GM12878 (cell line): Measurements from ENCODE around the gene ACP4. TPM values are rescaled to one million over a fixed set of nuclear protein-coding genes. Genes with fewer than 3 reads are reported as not detected.

Source experiments
- ATAC-seq: fragments of 200-7000 bp; cut with Tn5 transposase; 3 replicates; pipeline ENCODE4 v1.9.1; 2020; ENCODE audit warnings: mild to moderate bottlenecking, moderate library complexity
- BruUV-seq: library from RNA; stranded (reverse); fragments of 400-500 nt; replicated peaks from 2 replicates; lab custom pipeline; 2021; lab: Mats Ljungman, UMichigan
- CTCF ChIA-PET: fragments of 300-600 bp; sonication (Branson Sonifier 250); formaldehyde crosslinking; extraction: SDS; loops from one replicate; lab custom pipeline; 2021; ENCODE audit warnings: inconsistent platforms; lab: Yijun Ruan, JAX
- POLR2A ChIA-PET: fragments of 350-600 bp; formaldehyde crosslinking; extraction: SDS; loops from one replicate; lab custom pipeline; 2021; ENCODE audit warnings: inconsistent platforms; lab: Charles Lee
- RAD21 ChIA-PET: fragments of 300-600 bp; sonication (Branson Sonifier 250); formaldehyde crosslinking; loops from one replicate; lab custom pipeline; 2023; ENCODE audit warnings: antibody characterized with exemption; ENCODE audit not compliant: unreplicated experiment; lab: Charles Lee
- SMC1A ChIA-PET: fragments of 300-600 bp; sonication (Branson Sonifier 250); formaldehyde crosslinking; loops from one replicate; lab custom pipeline; 2023; ENCODE audit not compliant: unreplicated experiment, uncharacterized antibody; lab: Charles Lee
- DNase-seq: peaks from one replicate; pipeline ENCODE4 v3.0.0-alpha.2; 2011; ENCODE audit warnings: low read depth, low spot score
- FAIRE-seq: peaks from 3 replicates; lab custom pipeline; 2011; peaks lifted over from hg19 to GRCh38; lab: Jason Lieb, UNC
- H2AFZ ChIP-seq: 2 replicates; pipeline ENCODE4 v1.6.0; 2011; ENCODE audit warnings: low read depth, low read length, control low read depth; ENCODE audit not compliant: control insufficient read depth
- H3K27ac ChIP-seq: 2 replicates; pipeline ENCODE4 v1.5.1; 2011; ENCODE audit warnings: control low read depth; ENCODE audit not compliant: control insufficient read depth, insufficient read depth
- H3K27me3 ChIP-seq, 2 experiments: replicated peaks in 1 of 2; 2 replicates each; pipeline versions ENCODE4 v1.6.0 to v1.6.1; 2011; ENCODE audit warnings: low read length in 1 of 2; ENCODE audit not compliant: control insufficient read depth in 2 of 2, insufficient read depth in 2 of 2
- H3K36me3 ChIP-seq, 2 experiments: 2 replicates each; pipeline ENCODE4 v1.5.1; 2011; ENCODE audit warnings: low read length in 1 of 2; ENCODE audit not compliant: control insufficient read depth in 2 of 2, insufficient read depth in 2 of 2
- H3K4me1 ChIP-seq: 2 replicates; pipeline ENCODE4 v1.6.1; 2011; ENCODE audit warnings: mild to moderate bottlenecking, low read length, moderate library complexity, mixed read lengths; ENCODE audit not compliant: control insufficient read depth, insufficient read depth
- H3K4me2 ChIP-seq: 2 replicates; pipeline ENCODE4 v1.6.0; 2011; ENCODE audit warnings: control low read depth; ENCODE audit not compliant: control insufficient read depth, insufficient read depth
- H3K4me3 ChIP-seq: fragments of 200-600 bp; sonication (generic); 2 replicates; pipeline ENCODE4 v1.5.1; 2016
- H3K79me2 ChIP-seq: 2 replicates; pipeline ENCODE4 v1.6.0; 2011; ENCODE audit warnings: low read length; ENCODE audit not compliant: control insufficient read depth, insufficient read depth
- H3K9ac ChIP-seq: 2 replicates; pipeline ENCODE4 v1.8.0; 2011; ENCODE audit warnings: low read length, control low read depth, mixed read lengths; ENCODE audit not compliant: control insufficient read depth, insufficient read depth
- H3K9me3 ChIP-seq: replicated peaks from 3 replicates; pipeline ENCODE4 v1.5.1; 2011; ENCODE audit warnings: mild to moderate bottlenecking, low read length; ENCODE audit not compliant: control insufficient read depth, insufficient read depth
- H4K20me1 ChIP-seq: 2 replicates; pipeline ENCODE4 v1.6.0; 2011; ENCODE audit not compliant: control insufficient read depth, insufficient read depth
- BCL11A ChIP-seq: IDR thresholded peaks from 2 replicates; pipeline ENCODE4 v1.6.1; 2011; ENCODE audit warnings: low read depth, low read length
- CHD4 ChIP-seq: fragments of 200-600 bp; sonication (generic); IDR thresholded peaks from 2 replicates; pipeline ENCODE4 v1.6.1; 2016; ENCODE audit warnings: mild to moderate bottlenecking
- CREM ChIP-seq: IDR thresholded peaks from 2 replicates; pipeline ENCODE4 v1.6.1; 2014; ENCODE audit warnings: antibody characterized with exemption, low read depth
- GABPA ChIP-seq: IDR thresholded peaks from 2 replicates; pipeline ENCODE4 v1.6.1; 2014; ENCODE audit warnings: antibody characterized with exemption, low read depth, mild to moderate bottlenecking, inconsistent platforms
- HCFC1 ChIP-seq: fragments of 150-350 bp; IDR thresholded peaks from 2 replicates; pipeline ENCODE4 v1.6.1; 2014; ENCODE audit warnings: low read length
- KAT2A ChIP-seq: conservative IDR thresholded peaks from 2 replicates; pipeline ENCODE4 v1.6.1; 2011; ENCODE audit warnings: low read depth, low read length; ENCODE audit not compliant: control insufficient read depth
- POLR2A ChIP-seq: IDR thresholded peaks from 2 replicates; pipeline ENCODE4 v1.6.1; 2011; ENCODE audit warnings: low read depth, mild to moderate bottlenecking, low read length
- PRDM15 ChIP-seq: fragments of 450-650 bp; formaldehyde crosslinking; IDR thresholded peaks from 2 replicates; pipeline ENCODE4 v1.4.0; 2020; ENCODE audit warnings: mild to moderate bottlenecking, moderate library complexity
- RB1 ChIP-seq: fragments of 450-650 bp; formaldehyde crosslinking; IDR thresholded peaks from 2 replicates; pipeline ENCODE4 v1.6.1; 2017; ENCODE audit warnings: mild to moderate bottlenecking, borderline replicate concordance
- RUNX3 ChIP-seq: IDR thresholded peaks from 2 replicates; pipeline ENCODE4 v1.6.1; 2012; ENCODE audit warnings: low read length, inconsistent platforms
- USF1 ChIP-seq: IDR thresholded peaks from 2 replicates; pipeline ENCODE4 v1.6.1; 2011; ENCODE audit warnings: borderline replicate concordance, low read depth, mild to moderate bottlenecking, moderate library complexity, mixed read lengths, low read length; ENCODE audit not compliant: insufficient read depth; ENCODE audit errors: extremely low read length
- YY1 ChIP-seq: IDR thresholded peaks from 2 replicates; pipeline ENCODE4 v1.6.1; 2011; ENCODE audit warnings: low read depth, mild to moderate bottlenecking, low read length
- ZNF24 ChIP-seq: fragments of 450-650 bp; IDR thresholded peaks from 2 replicates; pipeline ENCODE4 v1.6.1; 2017; ENCODE audit warnings: antibody characterized with exemption, mild to moderate bottlenecking
- WGBS: methylation state at CpG from one replicate; pipeline ENCODE4 v1.1.6; 2016; ENCODE audit warnings: low lambda C conversion rate; ENCODE audit not compliant: insufficient replicate concordance, insufficient coverage; ENCODE audit errors: missing lambda C conversion rate; 5-methylcytosine and 5-hydroxymethylcytosine counted together
- in situ Hi-C: fragments of 300-500 bp; cut with MboI; formaldehyde crosslinking; loops from 9 replicates; pipeline ENCODE4 v1.14.3; 2018; ENCODE audit warnings: mixed read lengths
- intact Hi-C: fragments of 100-400 bp; cut with micrococcal nuclease; formaldehyde crosslinking; loops from one replicate; pipeline ENCODE4 v1.14.2; 2022; ENCODE audit not compliant: unreplicated experiment
- polyA plus RNA-seq, 11 experiments: library from polyadenylated mRNA; depleted of rRNA in 4 of 11; unstranded in 6 of 11; stranded (reverse) in 5 of 11; fragments of >200 nt; fragmentation: Nextera tagmentation in 4 of 11; fragmentation: Illumina TruSeq in 1 of 11; extraction: Ambion mirVana in 4 of 11; extraction: Trizol in 1 of 11; gene quantifications; 1 replicate in 1 of 11; 2 replicates in 10 of 11; pipeline versions ENCODE4 v1.2.1 to v1.2.3, GENCODE V29; 2011 to 2016; ENCODE audit warnings: inconsistent platforms in 2 of 11, missing spikeins in 2 of 11, low read depth in 1 of 11
- total RNA-seq, 4 experiments: library from RNA; depleted of rRNA in 3 of 4; stranded (reverse); fragments of >200 nt in 3 of 4; fragmentation: Illumina TruSeq in 1 of 4; extraction: Trizol in 1 of 4; gene quantifications; 2 replicates each; pipeline versions ENCODE4 v1.2.1 to v1.2.3, GENCODE V29; 2013 to 2021

The ACP4 gene
- total and polyA plus RNA-seq, 10 of the 15 experiments (the other 5 are each of a cell fraction or from before 2014, with no cell fraction given): not detected

GRCh38 chr19:50776131-50776530 is 14.1 kb upstream of the ACP4 start:
- ChIA-PET SMC1A (interaction anchor here (0.8 kb wide), 1 partner anchor 237 kb away, joined by 3 read pairs; no protein-coding TSS in a partner anchor), CTCF (interaction anchor here (0.9 to 1.9 kb wide), 2 partner anchors 70 to 145 kb away, joined by 3 to 6 read pairs; no protein-coding TSS in a partner anchor), RAD21 (no interaction called here), POLR2A (no interaction called here)
- H3K27me3 ChIP-seq: peaks cover 4 to 8% of the 10 kb centered on the region in 2 experiments
- 22% methylated on average over 5 of the region's 5 CpGs for WGBS
- H3K4me1 ChIP-seq: no peaks in the 10 kb centered on the region
- DNase-seq (no peak), FAIRE-seq (no peak), ATAC-seq (no peak)
- in situ Hi-C loops: no loop called here
- no peaks in the 10 kb centered on the region for H3K9me3 ChIP-seq
- H3K79me2 ChIP-seq: no peaks in the 10 kb centered on the region
- H2AFZ ChIP-seq: no peak overlapping the region
- no peak overlapping the region for H3K4me3 ChIP-seq
- H3K9ac ChIP-seq: no peak overlapping the region
- TF ChIP-seq GABPA (no peak), YY1 (no peak), HCFC1 (no peak), BCL11A (no peak), CREM (no peak)
- H3K36me3 ChIP-seq: no peaks in the 10 kb centered on the region
- H3K4me2 ChIP-seq: no peak overlapping the region
- intact Hi-C loops: no loop called here
- no TSS peak for BruUV-seq
- H4K20me1 ChIP-seq: no peaks in the 10 kb centered on the region
- no peak overlapping the region for H3K27ac ChIP-seq

- ChIA-PET CTCF (interaction anchor here (0.9 to 1.9 kb wide), 2 partner anchors 72 to 144 kb away, joined by 3 to 6 read pairs; no protein-coding TSS in a partner anchor), SMC1A (interaction anchor here (0.7 kb wide), 1 partner anchor 175 kb away, joined by 3 read pairs; no protein-coding TSS in a partner anchor), RAD21 (no interaction called here), POLR2A (no interaction called here)
- H3K4me2 ChIP-seq: no peak overlapping the region
- H3K27me3 ChIP-seq: peaks cover 4 to 8% of the 10 kb centered on the region in 2 experiments
- ATAC-seq: no peak
- H3K79me2 ChIP-seq: no peaks in the 10 kb centered on the region
- no TSS peak for BruUV-seq
- H3K9ac ChIP-seq: no peak overlapping the region
- no peak overlapping the region for H2AFZ ChIP-seq
- DNase-seq: no peak
- H3K9me3 ChIP-seq: no peaks in the 10 kb centered on the region
- in situ Hi-C loops (no loop called here), intact Hi-C loops (no loop called here)
- no peak overlapping the region for H3K27ac ChIP-seq
- H3K4me1 ChIP-seq: no peaks in the 10 kb centered on the region
- no peaks in the 10 kb centered on the region for H3K36me3 ChIP-seq
- no peak for FAIRE-seq
- 8% methylated on average over 4 of the region's 4 CpGs for WGBS
- no peak overlapping the region for H3K4me3 ChIP-seq
- H4K20me1 ChIP-seq: no peaks in the 10 kb centered on the region
- TF ChIP-seq USF1: no peak
- TF ChIP-seq KAT2A: no peak
- TF ChIP-seq RB1: no peak
- no peak for TF ChIP-seq POLR2A
- TF ChIP-seq RUNX3: no peak
- no peak for TF ChIP-seq ZNF24
- TF ChIP-seq PRDM15 (CRISPR knock-in tag): no peak
- no peak for TF ChIP-seq CHD4
Observed at GRCh38 chr19:50777261-50777660, 13.0 kb upstream of the ACP4 start.
